Left ventricle myocardium inferior (tissue), 1 donor: ENCODE data around the gene SORD. TPM values are rescaled to one million over a fixed set of nuclear protein-coding genes. Genes with fewer than 3 reads are reported as not detected.
"Not testable (repeated sequence)": the region's sequence is repeated elsewhere in the genome, so short reads cannot be mapped to it uniquely, and the experiment has no call there.

Source experiments
- DNase-seq: peaks from one replicate; pipeline ENCODE4 v3.0.0-alpha.2; 2020
- H3K27ac ChIP-seq: fragments of 200-600 bp; replicated peaks from 2 replicates; pipeline ENCODE4 v1.8.0; 2021
- H3K27me3 ChIP-seq: fragments of 200-600 bp; 2 replicates; pipeline ENCODE4 v1.8.0; 2021; ENCODE audit warnings: low read depth
- H3K36me3 ChIP-seq: fragments of 200-600 bp; 2 replicates; pipeline ENCODE4 v1.8.0; 2021
- H3K4me1 ChIP-seq: fragments of 200-600 bp; 2 replicates; pipeline ENCODE4 v1.8.0; 2021
- H3K4me3 ChIP-seq: fragments of 200-600 bp; 2 replicates; pipeline ENCODE4 v1.8.0; 2021; ENCODE audit warnings: mild to moderate bottlenecking, moderate library complexity
- H3K9me3 ChIP-seq: fragments of 200-600 bp; replicated peaks from 2 replicates; pipeline ENCODE4 v1.8.0; 2021
- CTCF ChIP-seq: fragments of 200-600 bp; IDR thresholded peaks from 2 replicates; pipeline ENCODE4 v1.8.0; 2021; ENCODE audit warnings: antibody characterized with exemption, mild to moderate bottlenecking, borderline replicate concordance
- intact Hi-C: fragments of 100-400 bp; cut with micrococcal nuclease; formaldehyde crosslinking; loops from one replicate; pipeline ENCODE4 v1.11.0; 2022
- total RNA-seq: library from RNA; stranded (reverse); fragmentation: NEBNext Ultra II Directional; extraction: Animal tissue kit (Norgen Biotek cat#: 25700); gene quantifications from one replicate; pipeline ENCODE4 v1.2.1, GENCODE V29; 2021
- donor health status: DM: no; HTN: yes; CAD: no; lungs with severe emphysema.

SORD gene
- total RNA-seq, 1 donor from 2014 or later: 13.6 TPM

GRCh38 chr15:45021348-45021747 lies 1.6 kb upstream of the SORD start:
- no peak for DNase-seq
- Histone ChIP-seq H3K9me3 (peaks cover 2% of the 10 kb centered on the region), H3K27me3 (peaks cover 24% of the 10 kb centered on the region), H3K36me3 (no peaks in the 10 kb centered on the region), H3K4me1 (peaks cover 25% of the 10 kb centered on the region), H3K27ac (no peak overlapping the region), H3K4me3 (no peak overlapping the region)
- TF ChIP-seq CTCF: no peak
- intact Hi-C loops: no loop called here

GRCh38 chr15:45023659-45024225 lies 747 bp downstream of the SORD start:
- no peak for TF ChIP-seq CTCF
- H3K27me3 ChIP-seq: peaks cover 16% of the 10 kb centered on the region
- H3K27ac ChIP-seq: peak overlapping the region; percentile 79
- H3K4me3 ChIP-seq: peak overlapping the region; percentile 90
- H3K9me3 ChIP-seq: no peaks in the 10 kb centered on the region
- peaks cover 36% of the 10 kb centered on the region for H3K4me1 ChIP-seq
- intact Hi-C loops: no loop called here
- no peaks in the 10 kb centered on the region for H3K36me3 ChIP-seq
- DNase-seq: no peak

- H3K27ac ChIP-seq, DNase-seq, intact Hi-C loops, H3K4me3 ChIP-seq, H3K36me3 ChIP-seq, H3K9me3 ChIP-seq: not testable (repeated sequence)
- Histone ChIP-seq H3K27me3 (peaks cover 13% of the 10 kb centered on the region), H3K4me1 (peaks cover 36% of the 10 kb centered on the region)
These were observed 1.7 kb downstream of the SORD start for GRCh38 chr15:45024649-45025048.

- peaks cover 36% of the 10 kb centered on the region for H3K4me1 ChIP-seq
- H3K9me3 ChIP-seq, H3K36me3 ChIP-seq, H3K27me3 ChIP-seq, intact Hi-C loops, H3K4me3 ChIP-seq, H3K27ac ChIP-seq, DNase-seq: not testable (repeated sequence)
These were observed 2.6 kb downstream of the SORD start for GRCh38 chr15:45025627-45026026.

GRCh38 chr15:45026651-45027190 lies 3.7 kb downstream of the SORD start:
- intact Hi-C loops: no loop called here
- Histone ChIP-seq H3K4me3 (no peak overlapping the region), H3K4me1 (peaks cover 36% of the 10 kb centered on the region), H3K36me3 (peaks cover 3% of the 10 kb centered on the region), H3K9me3 (no peaks in the 10 kb centered on the region), H3K27ac (no peak overlapping the region), H3K27me3 (no peaks in the 10 kb centered on the region)
- no peak for TF ChIP-seq CTCF
- DNase-seq: no peak

GRCh38 chr15:45027220-45027619 lies 4.2 kb downstream of the SORD start:
- H3K27ac ChIP-seq: no peak overlapping the region
- intact Hi-C loops: no loop called here
- H3K36me3 ChIP-seq: peaks cover 3% of the 10 kb centered on the region
- peaks cover 33% of the 10 kb centered on the region for H3K4me1 ChIP-seq
- H3K27me3 ChIP-seq: no peaks in the 10 kb centered on the region
- DNase-seq: no peak
- no peak for TF ChIP-seq CTCF
- H3K9me3 ChIP-seq: no peaks in the 10 kb centered on the region
- no peak overlapping the region for H3K4me3 ChIP-seq
